Measurements from ENCODE around the gene CCDC83. TPM values are rescaled to one million over a fixed set of nuclear protein-coding genes. Genes with fewer than 3 reads are reported as not detected.
"Not testable (repeated sequence)": the region's sequence is repeated elsewhere in the genome, so short reads cannot be mapped to it uniquely, and the experiment has no call there.

The CCDC83 gene
- total RNA-seq, 4 donors from 2014 or later = not detected

DNA sequence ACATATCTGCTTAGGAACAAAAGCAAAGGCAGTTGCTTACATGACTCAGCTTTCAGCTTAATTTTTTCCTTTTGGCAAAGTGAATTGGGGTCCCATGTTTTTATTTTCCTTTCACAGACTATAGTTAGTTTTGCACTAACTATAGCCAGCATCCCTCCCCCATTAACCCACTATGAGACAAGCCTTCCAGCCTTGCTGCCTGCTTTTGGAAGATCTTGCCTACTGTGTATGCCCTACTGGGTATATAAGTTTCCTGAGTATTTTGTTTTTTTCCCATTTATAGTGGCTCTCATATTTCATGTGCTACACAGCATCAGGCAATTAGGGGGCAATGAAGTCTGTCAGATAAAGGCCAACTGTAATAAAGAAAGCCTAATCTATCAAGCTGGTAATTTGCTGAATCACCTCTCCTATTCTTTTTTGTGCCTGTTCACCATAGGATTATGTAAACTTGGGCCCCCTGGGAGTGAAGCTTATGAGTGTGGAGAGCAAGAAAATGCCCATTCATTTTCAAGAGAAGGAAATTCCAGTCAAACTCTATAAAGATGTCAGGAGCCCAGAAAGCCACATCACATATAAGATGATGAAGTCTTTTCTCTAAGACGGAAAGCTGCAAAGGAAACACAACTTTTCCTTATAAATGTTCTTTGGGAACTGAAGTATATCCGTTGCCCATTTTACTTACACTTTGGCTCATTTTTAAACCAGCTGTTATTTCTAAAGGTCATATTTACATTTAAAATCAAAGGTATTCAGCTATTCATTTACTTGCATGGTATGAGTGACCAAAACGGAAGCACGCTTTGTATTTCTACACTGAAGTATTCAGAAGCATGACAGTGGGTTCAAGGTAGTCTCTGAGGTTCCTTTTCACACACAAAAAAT is 64.0 kb downstream of the CCDC83 start:
- TF ChIP-seq CTCF (IDR thresholded peaks at IDR 0.05) = no peak
- TF ChIP-seq POLR2AphosphoS5 (IDR thresholded peaks at IDR 0.05) = no peak
- no peak for TF ChIP-seq EP300 (IDR thresholded peaks at IDR 0.05)
- TF ChIP-seq POLR2A (IDR thresholded peaks at IDR 0.05) = no peak
- 89% methylated on average over 4 of the region's 4 CpGs for WGBS
- DNase-seq (ENCODE audit: low spot score in 2 of 2) = no peak
- no peaks in the 10 kb centered on the region for H3K36me3 ChIP-seq
- H3K27ac ChIP-seq = no peak overlapping the region
- H3K4me3 ChIP-seq = no peak overlapping the region
- H3K4me1 ChIP-seq = no peaks in the 10 kb centered on the region
- peaks cover 6% of the 10 kb centered on the region for H3K9me3 ChIP-seq
- no peaks in the 10 kb centered on the region for H3K27me3 ChIP-seq

GRCh38 chr11:85922367-85922766 is 67.2 kb downstream of the CCDC83 start:
- no peak for DNase-seq (ENCODE audit: low spot score in 2 of 2)
- Histone ChIP-seq H3K27me3 (no peaks in the 10 kb centered on the region), H3K27ac (no peak overlapping the region), H3K4me1 (no peaks in the 10 kb centered on the region), H3K4me3 (no peak overlapping the region), H3K9me3 (no peaks in the 10 kb centered on the region), H3K36me3 (no peaks in the 10 kb centered on the region)
- WGBS = 89% methylated on average over 1 of the region's 1 CpG
- TF ChIP-seq POLR2A (IDR thresholded peaks at IDR 0.05) = no peak
- no peak for TF ChIP-seq EP300 (IDR thresholded peaks at IDR 0.05)
- TF ChIP-seq POLR2AphosphoS5 (IDR thresholded peaks at IDR 0.05) = no peak
- no peak for TF ChIP-seq CTCF (IDR thresholded peaks at IDR 0.05)

GRCh38 chr11:85923455-85923854 is 68.3 kb downstream of the CCDC83 start:
- no peaks in the 10 kb centered on the region for H3K4me1 ChIP-seq
- DNase-seq (ENCODE audit: low spot score in 2 of 2) = no peak
- H3K9me3 ChIP-seq = no peaks in the 10 kb centered on the region
- H3K36me3 ChIP-seq = no peaks in the 10 kb centered on the region
- H3K27ac ChIP-seq = no peak overlapping the region
- no peak overlapping the region for H3K4me3 ChIP-seq
- WGBS = 84% methylated on average over 1 of the region's 1 CpG
- no peaks in the 10 kb centered on the region for H3K27me3 ChIP-seq
- no peak for TF ChIP-seq POLR2A (IDR thresholded peaks at IDR 0.05)
- no peak for TF ChIP-seq CTCF (IDR thresholded peaks at IDR 0.05)

DNA sequence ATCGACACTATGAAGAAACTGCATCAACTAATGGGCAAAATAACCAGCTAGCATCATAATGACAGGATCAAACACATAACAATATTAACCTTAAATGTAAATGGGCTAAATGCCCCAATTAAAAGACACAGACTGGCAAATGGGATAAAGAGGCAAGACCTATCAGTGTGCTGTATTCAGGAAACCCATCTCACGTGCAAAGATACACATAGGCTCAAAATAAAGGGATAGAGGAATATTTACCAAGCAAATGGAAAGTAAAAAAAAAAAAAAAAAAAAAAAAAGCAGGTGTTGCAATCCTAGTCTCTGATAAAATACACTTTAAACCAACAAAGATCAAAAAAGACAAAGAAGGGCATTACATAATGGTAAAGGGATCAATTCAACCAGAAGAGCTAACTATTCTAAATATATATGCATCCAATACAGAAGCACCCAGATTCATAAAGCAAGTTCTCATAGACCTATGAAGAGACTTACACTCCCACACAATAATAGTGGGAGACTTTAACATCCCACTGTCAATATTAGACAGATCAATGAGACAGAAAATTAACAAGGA is 71.6 kb downstream of the CCDC83 start:
- H3K4me1 ChIP-seq; H3K27me3 ChIP-seq; DNase-seq (ENCODE audit: low spot score in 2 of 2); H3K9me3 ChIP-seq; H3K36me3 ChIP-seq; H3K27ac ChIP-seq; H3K4me3 ChIP-seq: not testable (repeated sequence)
- WGBS = 87% methylated on average over 2 of the region's 2 CpGs

GRCh38 chr11:85930879-85931366 is 75.7 kb downstream of the CCDC83 start:
- Histone ChIP-seq H3K9me3 (peaks cover 4% of the 10 kb centered on the region), H3K36me3 (no peaks in the 10 kb centered on the region), H3K4me3 (no peak overlapping the region), H3K27me3 (peaks cover 3% of the 10 kb centered on the region), H3K4me1 (no peaks in the 10 kb centered on the region), H3K27ac (no peak overlapping the region)
- TF ChIP-seq EP300 (IDR thresholded peaks at IDR 0.05) (no peak), CTCF (IDR thresholded peaks at IDR 0.05) (no peak), POLR2A (IDR thresholded peaks at IDR 0.05) (no peak), POLR2AphosphoS5 (IDR thresholded peaks at IDR 0.05) (no peak)
- DNase-seq (ENCODE audit: low spot score in 2 of 2) = no peak
- 93% methylated on average over 11 of the region's 11 CpGs for WGBS
